Glomerular visceral epithelial cell (primary cell): ENCODE measurements around the gene STRA8.
"Not testable (repeated sequence)": the region's sequence is repeated elsewhere in the genome, so short reads cannot be mapped to it uniquely, and the experiment has no call there.

Experiments used
- DNase-seq: peaks from one replicate; pipeline ENCODE4 v3.0.0-alpha.2; 2016; ENCODE audit errors: extremely low spot score

STRA8 gene

DNA sequence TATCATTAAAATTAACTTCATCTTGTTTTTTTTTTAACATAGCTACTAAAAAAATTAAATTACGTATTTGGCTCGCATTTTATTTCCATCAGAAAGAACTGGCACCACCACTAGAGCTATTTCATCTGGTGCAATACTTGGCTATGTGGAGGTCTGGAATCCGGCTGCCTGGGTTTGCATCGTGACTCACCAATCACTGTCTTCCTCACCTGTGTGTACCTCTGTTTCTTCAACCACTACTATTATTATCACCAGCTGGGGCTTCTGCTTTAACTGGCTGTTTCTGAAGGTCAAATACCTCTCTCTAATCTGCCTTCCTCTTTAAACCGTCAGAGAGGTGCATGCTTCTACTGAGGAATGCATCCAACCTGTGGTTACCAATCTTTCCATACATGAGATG lies 28.8 kb upstream of the STRA8 start:
- DNase-seq: peak; percentile 37

DNA sequence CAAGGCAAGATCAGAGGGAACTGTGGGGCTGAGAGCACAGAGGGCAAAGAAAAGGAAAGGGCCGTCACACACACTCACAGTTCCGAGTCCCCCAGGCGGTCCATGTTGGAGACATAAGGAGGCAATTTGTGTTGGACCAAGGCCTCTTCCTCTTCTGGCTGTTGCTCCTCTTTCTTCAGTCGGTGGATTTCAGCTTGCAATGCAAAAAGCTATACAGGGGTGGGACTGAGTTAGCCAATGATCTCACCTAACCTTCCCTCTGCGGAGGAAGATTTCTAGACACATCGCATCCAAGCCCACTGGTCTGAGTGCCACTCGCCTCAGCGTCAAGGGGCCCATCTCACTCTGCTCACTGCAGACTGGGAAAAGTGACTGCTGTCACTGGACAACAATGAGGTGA lies 27.8 kb upstream of the STRA8 start:
- no peak for DNase-seq

DNA sequence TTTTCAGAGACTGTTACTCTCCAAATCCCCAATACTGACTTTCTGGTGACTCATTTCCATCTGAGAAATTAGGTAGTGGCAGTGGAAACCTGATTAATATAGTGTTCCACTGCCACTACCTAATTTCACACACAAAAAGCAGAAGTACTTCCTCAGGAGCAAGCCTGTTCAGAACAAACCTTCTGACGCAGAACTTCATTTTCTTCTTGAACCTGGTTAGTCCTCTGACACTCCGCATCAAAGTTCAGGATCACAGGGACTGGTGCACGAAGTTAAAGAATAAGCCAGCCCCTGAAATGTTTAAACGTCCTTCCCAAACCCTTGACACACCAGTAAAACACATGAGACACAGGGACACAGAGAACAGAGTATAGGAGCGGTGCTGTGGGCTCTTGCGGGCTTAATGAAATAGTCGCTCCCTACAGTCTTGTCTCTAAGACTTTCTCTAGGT lies 26.7 kb upstream of the STRA8 start:
- no peak for DNase-seq

DNA sequence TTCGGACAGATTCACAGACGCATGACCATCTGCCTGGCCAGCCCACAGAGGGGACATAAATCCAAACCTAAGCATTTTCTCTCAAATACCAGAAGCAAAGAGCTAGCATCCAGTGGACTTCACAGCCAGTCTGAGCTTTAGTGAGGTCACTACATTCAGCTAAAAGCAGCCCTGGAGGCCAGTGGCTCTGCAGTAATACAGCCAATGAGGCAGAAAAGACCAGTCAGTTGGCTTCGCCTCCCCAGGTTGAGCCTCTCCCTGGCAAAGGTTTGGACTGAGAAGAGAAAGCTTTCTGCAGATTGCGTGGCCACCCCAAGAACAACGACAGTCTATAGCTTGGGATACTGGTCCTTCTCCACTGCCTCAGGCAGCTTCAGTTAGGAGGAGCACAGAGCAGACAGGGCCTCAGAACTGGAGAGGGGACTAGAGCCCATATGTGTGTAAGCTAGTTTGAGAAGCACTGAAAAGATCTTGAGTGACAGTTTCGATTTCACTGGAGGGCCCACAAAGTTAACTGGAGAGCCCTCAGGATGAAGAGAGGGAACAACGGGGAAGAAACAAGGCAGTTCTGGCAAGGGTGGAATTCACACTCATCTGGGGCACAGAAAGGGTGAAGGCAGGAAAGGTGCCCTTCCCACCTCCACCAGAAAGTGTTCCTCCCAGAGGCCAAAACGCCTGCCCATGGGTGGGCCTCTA lies 26.1 kb upstream of the STRA8 start:
- peak; percentile 58 for DNase-seq

DNA sequence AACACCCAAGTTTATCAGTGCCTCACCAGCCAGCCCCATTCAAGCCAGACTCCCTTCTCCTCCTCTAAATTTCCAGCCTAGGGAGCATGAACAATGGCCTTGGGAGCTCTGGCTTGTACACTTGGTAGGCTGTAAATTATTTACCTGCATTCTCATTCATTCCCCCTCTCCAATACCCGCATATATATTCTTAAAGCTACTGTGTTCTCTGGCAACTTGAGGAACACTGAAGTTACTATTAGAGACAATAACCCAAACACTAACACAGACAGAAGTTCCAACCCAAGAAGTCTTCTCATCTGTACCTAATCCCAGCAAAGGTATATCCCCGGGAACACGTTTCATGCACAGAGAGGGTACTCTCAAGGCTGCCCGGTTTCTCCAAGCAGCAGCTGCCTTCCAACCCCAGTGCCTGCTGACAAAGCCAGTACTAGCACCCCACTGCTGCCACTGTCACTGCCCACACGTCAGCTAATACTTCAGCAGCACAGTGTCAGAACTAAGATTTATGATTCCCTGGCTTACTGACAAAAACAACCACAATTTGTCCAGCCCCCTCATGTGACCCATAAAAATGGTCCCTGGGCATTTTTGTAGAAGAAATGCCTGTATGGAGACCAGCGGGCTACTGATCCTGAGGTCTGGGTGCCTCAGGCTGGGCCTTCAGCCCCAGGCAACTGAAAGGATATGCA lies 25.4 kb upstream of the STRA8 start:
- DNase-seq: peak; percentile 59

DNA sequence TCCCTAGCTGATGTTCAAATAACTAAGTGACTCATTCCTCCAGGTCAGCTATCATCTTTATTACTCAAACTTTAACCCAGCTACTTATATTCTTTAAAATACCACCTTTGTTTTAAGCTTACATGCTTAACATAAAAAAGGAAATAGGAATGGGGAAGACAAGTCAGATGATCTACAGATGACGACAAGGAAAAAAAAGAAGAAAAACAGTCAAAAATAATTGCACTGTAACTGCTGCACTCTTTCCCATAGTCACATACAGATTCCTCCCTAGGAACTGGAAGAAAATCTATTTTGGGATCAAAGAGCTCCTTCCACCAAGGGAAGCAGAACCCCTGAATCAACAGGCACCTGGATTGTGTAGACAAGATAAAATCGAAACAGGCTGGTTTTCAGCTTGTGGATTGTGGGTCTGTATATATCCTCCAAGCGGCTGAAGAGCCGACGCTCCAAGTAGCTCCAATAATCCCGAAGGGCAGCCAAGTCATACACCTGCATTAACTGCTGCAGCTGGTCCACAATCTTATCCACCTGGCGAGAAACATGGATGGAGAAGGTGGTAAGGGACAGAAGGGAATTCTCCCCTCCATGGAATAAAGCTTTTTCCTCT lies 24.3 kb upstream of the STRA8 start:
- no peak for DNase-seq

DNA sequence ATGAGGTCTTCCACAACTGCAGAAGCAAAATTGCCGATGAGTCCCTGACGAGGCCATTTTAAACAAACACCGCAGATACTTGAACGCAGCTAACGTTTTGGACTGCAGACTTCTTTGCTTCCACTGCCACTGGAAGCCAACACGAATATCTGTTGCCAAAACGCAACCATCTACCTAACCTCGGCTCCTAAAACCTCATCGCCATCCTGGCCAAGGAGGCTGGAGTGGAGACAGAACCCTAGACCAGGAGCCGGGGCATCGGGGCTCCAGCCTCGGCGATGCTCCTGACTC lies 22.8 kb upstream of the STRA8 start:
- DNase-seq: peak; percentile 9

DNA sequence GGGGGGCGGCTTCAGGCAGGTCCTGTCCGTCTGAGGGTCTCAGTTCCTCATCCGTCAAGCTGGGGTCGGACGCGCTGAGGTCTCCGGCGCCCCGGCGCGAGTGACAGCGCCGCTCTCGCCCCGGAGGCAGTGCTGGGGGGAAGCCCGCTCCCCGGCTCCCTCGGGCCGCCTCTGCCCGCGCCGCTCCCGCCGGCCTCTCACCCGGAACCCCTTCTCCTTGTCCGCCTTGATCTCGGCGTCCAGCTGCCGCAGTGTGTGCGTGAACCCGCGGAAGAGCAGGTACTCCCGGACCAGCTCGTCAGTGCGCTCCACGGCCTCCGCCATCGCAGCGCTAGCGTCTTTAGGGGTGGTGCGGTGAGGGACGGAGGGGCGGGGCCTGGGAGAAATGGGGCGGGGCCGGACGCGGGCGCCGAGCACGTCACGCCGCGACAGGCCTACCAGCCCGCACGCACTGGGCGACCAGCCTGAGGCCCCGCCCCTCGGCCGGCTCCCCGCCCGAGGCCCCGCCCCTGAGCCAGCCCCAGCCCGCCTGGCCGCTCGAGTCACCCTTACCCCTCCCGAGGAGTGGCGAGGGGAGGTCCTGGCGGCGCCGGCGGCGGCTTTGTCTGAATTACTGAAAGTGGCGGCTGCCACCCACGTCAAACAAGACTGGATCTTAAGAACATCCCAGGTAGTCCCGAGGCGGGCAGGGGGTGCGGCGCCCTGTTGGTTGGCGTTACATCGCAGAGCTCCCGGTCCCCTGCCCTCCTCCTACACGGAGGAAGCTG lies 22.3 kb upstream of the STRA8 start, which contains the start of gene WDR91:
Gene WDR91, minus strand, starts transcription at position 348 of the 767 bp plus-strand sequence. Its CDS starts 24 bp downstream, at position 324.
- peak; percentile 96 for DNase-seq

DNA sequence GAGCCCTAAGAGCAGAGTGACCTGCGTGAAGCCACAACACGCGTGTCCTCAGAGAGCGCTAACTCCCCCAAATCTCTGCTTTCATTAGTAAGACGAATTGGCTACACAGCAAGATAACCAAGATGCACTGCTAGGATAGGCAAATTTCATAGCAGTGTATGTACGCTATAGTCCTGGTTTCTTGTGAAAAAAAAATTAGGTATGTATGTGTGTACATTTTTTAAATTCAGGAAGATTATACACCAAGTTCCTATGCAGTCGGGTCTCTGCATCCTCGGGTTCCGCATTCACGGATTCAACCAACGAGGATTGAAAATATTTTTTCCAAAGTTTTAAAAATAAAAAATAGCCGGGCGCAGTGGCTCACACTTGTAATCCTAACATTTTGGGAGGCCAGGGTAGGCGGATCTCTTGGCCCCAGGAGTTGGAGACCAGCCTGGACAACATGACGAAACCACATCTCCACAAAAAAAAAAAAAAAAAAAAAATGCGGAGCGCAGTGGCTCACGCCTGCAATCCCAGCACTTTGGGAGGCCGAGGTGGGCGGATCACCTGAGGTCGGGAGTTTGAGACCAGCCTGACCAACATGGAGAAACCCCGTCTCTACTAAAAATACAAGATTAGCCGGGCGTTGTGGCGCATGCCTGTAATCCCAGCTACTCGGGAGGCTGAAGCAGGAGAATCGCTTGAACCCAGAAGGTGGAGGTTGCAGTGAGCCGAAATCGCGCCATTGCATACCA lies 21.5 kb upstream of the STRA8 start:
- peak; percentile 36 for DNase-seq

DNA sequence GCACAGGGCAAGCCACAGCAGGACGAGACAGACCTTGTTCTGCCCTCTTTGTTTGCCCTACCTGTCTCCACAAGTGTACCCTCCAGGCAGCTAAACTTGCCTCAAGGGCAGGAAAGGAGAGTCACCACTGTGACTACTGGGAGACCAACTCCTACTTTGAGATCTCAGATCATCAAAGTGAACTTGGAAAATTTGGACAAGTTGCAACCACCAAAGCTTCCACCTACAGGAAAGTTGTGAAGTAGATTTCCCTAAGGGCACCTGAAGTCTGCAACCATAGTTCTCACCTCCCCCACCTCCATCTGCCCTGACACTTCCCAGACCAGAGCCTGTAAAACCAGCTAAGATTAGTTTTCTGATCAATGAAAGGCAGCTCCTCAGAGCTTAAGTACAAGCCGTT lies 19.8 kb upstream of the STRA8 start:
- DNase-seq: no peak

DNA sequence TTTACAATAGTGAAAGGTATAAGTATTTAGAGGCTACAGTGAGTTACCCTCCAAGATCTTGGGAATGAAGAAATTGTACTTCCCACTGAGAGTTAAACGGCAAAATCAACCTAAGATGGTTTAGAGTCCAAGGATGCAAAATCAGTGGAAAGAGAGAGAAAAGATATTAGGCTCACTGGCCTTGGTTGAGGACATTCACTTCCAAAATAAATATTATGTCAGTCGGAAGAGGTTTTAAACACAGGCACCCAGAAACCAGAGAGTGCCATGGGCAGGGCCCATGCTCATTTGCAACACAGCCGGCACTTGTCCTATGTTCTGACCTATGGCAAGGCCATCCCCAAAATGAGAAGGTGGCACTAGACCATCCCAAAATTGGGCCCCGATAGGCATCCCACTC lies 18.5 kb upstream of the STRA8 start:
- no peak for DNase-seq

DNA sequence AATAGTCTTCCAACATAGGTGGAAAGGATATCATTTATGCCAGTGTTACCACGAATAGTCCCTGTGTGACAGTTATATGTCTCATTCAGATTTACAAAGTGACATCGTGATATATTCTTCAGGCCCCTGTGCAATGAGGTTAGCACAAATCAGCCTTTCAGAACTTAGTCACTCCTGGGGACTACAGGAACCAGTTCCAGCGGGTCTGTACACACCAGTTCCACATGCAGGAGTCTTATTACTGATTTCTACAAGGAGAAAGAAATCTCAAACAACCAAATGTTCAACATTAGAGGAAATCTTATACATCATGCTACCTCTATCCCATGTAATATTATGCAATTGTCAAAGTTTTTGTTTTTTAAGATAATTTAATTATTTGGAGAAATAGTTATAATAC lies 17.9 kb upstream of the STRA8 start:
- no peak for DNase-seq

DNA sequence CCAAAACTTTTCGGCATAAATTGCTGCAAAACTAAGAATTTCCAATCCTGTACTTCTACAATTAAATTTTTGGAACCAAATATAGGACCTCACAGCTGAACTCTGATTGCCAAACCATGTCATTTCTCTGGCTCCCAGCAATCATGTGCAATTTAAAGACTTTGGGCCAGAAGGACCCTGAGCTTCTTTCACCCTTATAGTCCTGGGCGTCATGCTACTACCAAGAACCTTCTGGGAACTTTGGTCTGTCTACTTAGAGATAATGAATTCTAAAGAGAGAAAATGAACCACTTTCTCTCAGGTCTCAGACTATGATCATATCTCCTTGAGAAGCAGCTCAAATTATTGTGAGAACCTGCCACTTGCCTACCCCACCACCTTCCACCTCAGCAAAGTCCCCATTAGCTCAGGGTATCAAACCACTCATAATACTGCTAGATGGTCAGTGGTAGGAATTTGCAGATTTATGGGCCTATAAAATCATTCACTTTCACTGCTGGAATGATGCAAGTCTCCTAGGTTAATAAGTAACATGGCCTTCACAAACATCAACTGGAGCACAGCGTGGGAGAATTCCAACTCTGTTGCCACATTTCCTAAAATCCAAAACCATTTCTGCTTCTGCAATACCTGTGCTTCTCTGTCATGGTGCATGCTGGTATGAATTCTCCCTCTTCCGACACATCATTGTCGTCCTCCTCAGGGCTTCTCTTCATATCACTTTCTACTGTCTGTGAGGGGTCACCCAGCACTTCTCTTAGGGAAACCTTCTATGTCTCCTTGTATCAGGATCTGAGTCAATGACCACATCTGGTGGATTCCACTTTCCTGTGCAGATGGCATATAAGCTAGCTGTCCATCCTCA lies 15.8 kb upstream of the STRA8 start:
- DNase-seq: peak; percentile 62

DNA sequence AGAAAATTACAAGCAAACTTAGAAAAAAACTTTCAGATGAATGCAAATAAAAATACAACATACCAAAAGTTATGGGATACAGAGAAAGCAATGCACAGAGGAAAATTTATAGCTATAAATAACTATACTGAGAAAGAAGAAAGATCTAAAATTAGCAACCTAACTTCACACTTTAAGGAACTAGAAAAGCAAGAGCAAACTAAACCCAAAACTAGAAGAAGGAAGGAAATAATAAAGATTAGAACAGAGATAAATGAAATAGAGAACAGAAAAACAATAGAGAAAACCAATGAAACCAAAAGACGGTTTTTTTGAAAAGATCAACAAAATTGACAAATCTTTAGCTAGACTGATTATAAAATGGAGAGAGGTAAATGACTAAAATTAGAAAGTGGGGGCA lies 9.6 kb upstream of the STRA8 start:
- DNase-seq: no peak

DNA sequence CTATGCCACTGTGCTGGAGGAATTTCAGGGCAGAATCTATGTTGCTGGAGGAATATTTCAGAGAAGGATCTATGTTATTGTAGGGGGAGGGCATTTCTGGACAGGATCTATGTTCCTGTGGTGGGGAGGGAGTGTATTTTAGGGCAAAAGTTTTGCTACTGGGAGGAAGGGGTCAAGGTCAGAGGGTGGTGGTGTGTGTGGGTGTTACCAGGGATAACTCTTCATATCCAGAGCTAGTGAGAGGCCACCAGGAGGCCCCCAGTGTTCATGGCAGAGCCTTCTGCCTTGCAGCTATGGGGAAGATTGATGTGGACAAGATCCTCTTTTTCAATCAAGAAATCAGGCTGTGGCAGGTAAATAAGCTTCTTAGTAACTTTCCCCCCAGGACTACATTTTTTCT lies 2.0 kb upstream of the STRA8 start:
- DNase-seq: no peak

DNA sequence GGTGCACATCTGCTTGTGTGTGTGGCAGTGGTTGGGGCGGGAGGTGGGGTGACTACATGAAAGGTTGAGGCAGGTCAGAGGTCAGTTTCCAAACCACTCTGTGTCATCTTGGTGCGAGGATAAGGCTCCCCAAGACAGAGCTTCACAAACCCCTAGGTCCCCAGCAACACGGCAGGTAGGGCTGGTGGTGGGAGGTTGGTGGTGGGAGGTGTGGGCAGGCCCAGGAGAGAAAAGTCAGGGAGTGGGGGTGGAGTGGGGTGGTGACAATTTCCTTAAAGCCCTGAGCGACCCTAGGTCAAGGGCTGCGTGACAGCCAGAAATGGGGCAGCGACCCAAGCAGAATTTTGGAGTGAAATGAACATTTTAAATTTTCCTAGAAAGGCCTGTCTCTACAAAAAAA lies 1.6 kb upstream of the STRA8 start:
- no peak for DNase-seq

DNA sequence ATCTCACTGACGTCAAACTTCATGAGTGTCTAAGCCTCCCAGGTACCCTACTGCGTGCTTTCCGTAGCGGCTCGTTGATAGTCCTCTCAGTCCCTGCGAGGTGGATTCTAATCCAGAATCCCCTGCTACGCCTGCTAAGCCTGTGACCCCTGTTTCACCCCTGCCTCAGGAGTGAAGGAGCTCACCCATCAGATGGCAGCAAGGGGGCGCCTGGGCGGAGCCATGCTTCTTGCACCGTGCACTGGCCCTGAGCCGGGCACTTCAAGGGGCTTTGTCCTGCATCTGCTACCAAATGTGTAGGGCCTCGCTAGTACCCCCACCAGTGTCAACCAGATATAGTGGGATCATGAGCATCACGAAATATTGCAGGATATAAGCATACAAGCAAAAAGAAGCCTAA lies 918 bp upstream of the STRA8 start:
- no peak for DNase-seq

DNA sequence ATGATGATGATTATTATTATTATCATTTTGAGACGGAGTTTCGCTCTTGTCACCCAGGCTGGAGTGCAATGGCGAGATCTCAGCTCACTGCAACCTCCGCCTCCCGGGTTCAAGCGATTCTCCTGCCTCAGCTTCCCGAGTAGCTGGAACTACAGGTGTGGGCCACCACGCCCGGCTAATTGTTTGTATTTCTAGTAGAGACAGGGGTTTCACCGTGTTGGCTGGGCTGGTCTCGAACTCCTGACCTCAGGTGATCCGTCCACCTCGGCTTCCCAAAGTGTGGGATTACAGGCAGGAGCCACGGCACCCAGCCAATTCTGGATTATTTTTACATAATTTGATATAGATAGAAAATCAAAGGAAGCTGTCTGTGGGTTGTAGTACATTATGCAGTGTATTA lies 457 bp downstream of the STRA8 start:
- DNase-seq: not testable (repeated sequence)

DNA sequence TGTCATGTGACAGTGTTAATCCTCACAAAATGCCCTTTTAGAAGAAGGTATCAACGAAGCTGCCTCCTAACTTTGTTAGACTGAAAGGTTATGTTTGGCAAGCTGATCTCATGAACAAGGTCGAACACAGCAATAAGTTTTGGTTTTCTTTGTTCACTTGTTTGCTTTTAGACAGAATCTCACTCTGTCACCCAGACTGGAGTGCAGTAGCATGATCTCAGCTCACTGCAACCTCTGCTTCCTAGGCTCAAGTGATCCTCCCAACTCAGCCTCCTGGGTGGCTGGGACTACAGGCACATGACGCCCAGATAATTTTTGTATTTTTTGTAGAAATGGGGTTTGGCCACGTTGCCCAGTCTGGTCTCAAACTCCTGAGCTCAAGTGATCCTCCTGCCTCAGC lies 1.1 kb downstream of the STRA8 start:
- no peak for DNase-seq

DNA sequence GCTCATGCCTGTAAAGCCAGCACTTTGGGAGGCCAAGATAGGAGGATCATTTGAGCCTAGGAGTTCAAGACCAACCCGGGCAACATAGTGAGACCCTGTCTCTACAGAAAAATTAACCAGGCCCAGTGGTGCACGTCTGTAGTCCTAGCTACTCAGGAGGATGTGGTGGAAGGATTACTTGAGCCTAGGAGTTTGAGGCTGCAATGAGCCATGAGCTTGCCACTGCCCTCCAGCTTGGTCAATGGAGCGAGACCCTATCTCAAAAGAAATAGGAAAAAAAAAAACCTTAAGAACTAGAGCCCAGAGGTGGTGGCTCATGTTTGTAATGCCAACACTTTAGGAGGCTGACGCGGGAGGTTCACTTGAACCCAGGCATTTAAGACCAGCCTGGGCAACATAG lies 2.2 kb downstream of the STRA8 start:
- peak; percentile 37 for DNase-seq

DNA sequence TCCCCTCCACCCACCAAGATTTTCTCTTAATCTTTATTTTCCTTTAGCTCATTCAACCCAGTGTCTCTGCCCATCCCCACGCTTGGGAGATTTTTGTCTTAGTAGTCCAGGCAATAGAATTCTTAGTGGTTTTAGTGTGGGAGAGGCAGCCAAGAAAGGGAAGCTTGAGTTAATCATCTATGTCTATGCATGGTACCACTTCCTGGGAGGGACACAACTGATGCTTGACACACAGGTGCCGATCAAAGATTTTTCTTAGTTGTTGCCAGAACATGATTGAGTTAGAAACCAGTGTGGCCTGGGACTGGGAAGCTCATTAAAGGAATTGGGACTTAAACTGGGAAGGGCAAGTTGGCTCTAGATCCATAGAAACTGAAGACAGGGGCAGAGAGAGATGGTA lies 3.1 kb downstream of the STRA8 start:
- peak; percentile 79 for DNase-seq
